WTC11 (cell line): ENCODE data around the gene NUDT8. TPM values are rescaled to one million over a fixed set of nuclear protein-coding genes. Genes with fewer than 3 reads are reported as not detected.

Source experiments
- ATAC-seq: fragments of 200-7000 bp; cut with Tn5 transposase; 2 replicates; pipeline ENCODE4 v1.10.0; 2021; ENCODE audit warnings: mild to moderate bottlenecking, moderate library complexity
- CTCF ChIA-PET: fragments of 300-600 bp; sonication (Branson Sonifier 250); formaldehyde crosslinking; loops from one replicate; lab custom pipeline; 2021; ENCODE audit warnings: antibody characterized with exemption; lab: Charles Lee
- POLR2A ChIA-PET: fragments of 350-600 bp; sonication (Branson Sonifier 250); formaldehyde crosslinking; loops from one replicate; lab custom pipeline; 2021; ENCODE audit warnings: antibody characterized with exemption; lab: Charles Lee
- DNase-seq: peaks from one replicate; pipeline ENCODE4 v3.0.0; 2021; ENCODE audit warnings: low spot score
- H3K27ac Mint-ChIP-seq: 2 replicates; pipeline ENCODE4 v1.8.0; 2021; ENCODE audit warnings: mixed read lengths
- H3K27me3 Mint-ChIP-seq: 2 replicates; pipeline ENCODE4 v1.8.0; 2021; ENCODE audit warnings: low read depth, mild to moderate bottlenecking, moderate library complexity, mixed read lengths
- H3K36me3 Mint-ChIP-seq: 2 replicates; pipeline ENCODE4 v1.8.0; 2021; ENCODE audit warnings: mixed read lengths
- H3K4me1 Mint-ChIP-seq: 2 replicates; pipeline ENCODE4 v1.8.0; 2022; ENCODE audit warnings: mixed read lengths
- H3K4me3 Mint-ChIP-seq: 2 replicates; pipeline ENCODE4 v1.8.0; 2021; ENCODE audit warnings: mild to moderate bottlenecking, moderate library complexity, mixed read lengths
- H3K9me3 Mint-ChIP-seq: 2 replicates; pipeline ENCODE4 v1.8.0; 2021; ENCODE audit warnings: mixed read lengths
- CBFB ChIP-seq: sonication (generic); formaldehyde crosslinking; IDR thresholded peaks from 2 replicates; pipeline ENCODE4 v1.8.1; 2022; ENCODE audit warnings: mild to moderate bottlenecking, low read depth, missing genetic modification reagents
- CREB1 ChIP-seq: sonication (generic); formaldehyde crosslinking; IDR thresholded peaks from 2 replicates; pipeline ENCODE4 v1.8.0; 2023; ENCODE audit warnings: mild to moderate bottlenecking, missing genetic modification reagents
- MAX ChIP-seq: sonication (generic); formaldehyde crosslinking; IDR thresholded peaks from 2 replicates; pipeline ENCODE4 v1.8.0; 2022; ENCODE audit warnings: mild to moderate bottlenecking, missing genetic modification reagents
- MLX ChIP-seq: sonication (generic); formaldehyde crosslinking; IDR thresholded peaks from 2 replicates; pipeline ENCODE4 v1.8.1; 2023; ENCODE audit warnings: mild to moderate bottlenecking, missing genetic modification reagents, moderate library complexity
- MYBL2 ChIP-seq: sonication (generic); formaldehyde crosslinking; IDR thresholded peaks from 2 replicates; pipeline ENCODE4 v1.8.1; 2023; ENCODE audit warnings: mild to moderate bottlenecking, moderate library complexity, missing genetic modification reagents
- NFATC4 ChIP-seq: fragments of 250-450 bp; sonication (Bioruptor Pico); IDR thresholded peaks from 2 replicates; pipeline ENCODE4 v1.9.0; 2021; ENCODE audit warnings: mild to moderate bottlenecking
- NFYB ChIP-seq: sonication (generic); formaldehyde crosslinking; conservative IDR thresholded peaks from 2 replicates; pipeline ENCODE4 v1.8.0; 2022; ENCODE audit warnings: low read depth, missing genetic modification reagents
- NR1H2 ChIP-seq: sonication (generic); formaldehyde crosslinking; IDR thresholded peaks from 2 replicates; pipeline ENCODE4 v1.9.0; 2021; ENCODE audit warnings: mild to moderate bottlenecking, moderate library complexity, missing genetic modification reagents
- ZMAT4 ChIP-seq: fragments of 250-450 bp; sonication (Bioruptor Pico); IDR thresholded peaks from 2 replicates; pipeline ENCODE4 v1.9.0; 2021; ENCODE audit warnings: mild to moderate bottlenecking
- ZNF512 ChIP-seq: sonication (generic); formaldehyde crosslinking; IDR thresholded peaks from 2 replicates; pipeline ENCODE4 v1.8.1; 2022; ENCODE audit warnings: missing genetic modification reagents, borderline replicate concordance
- total RNA-seq: library from RNA; stranded (reverse); gene quantifications from 3 replicates; pipeline ENCODE4 v1.2.3, GENCODE V29; 2021
- TF ChIP-seq, protein P1 (sequence below): sonication (generic); formaldehyde crosslinking; IDR thresholded peaks from 2 replicates; pipeline ENCODE4 v1.8.0; 2023; ENCODE audit warnings: missing genetic modification reagents, mild to moderate bottlenecking, borderline replicate concordance
- TF ChIP-seq, protein P2 (sequence below): fragments of 250-450 bp; sonication (Bioruptor Pico); IDR thresholded peaks from 2 replicates; pipeline ENCODE4 v1.9.0; 2021; ENCODE audit warnings: mild to moderate bottlenecking, borderline replicate concordance
- TF ChIP-seq, protein P3 (sequence below): sonication (generic); formaldehyde crosslinking; IDR thresholded peaks from 2 replicates; pipeline ENCODE4 v1.8.1; 2022; ENCODE audit warnings: mild to moderate bottlenecking, missing genetic modification reagents, moderate library complexity, borderline replicate concordance

The NUDT8 gene
- total RNA-seq, 1 experiment from 2014 or later, result 8.3 TPM

DNA sequence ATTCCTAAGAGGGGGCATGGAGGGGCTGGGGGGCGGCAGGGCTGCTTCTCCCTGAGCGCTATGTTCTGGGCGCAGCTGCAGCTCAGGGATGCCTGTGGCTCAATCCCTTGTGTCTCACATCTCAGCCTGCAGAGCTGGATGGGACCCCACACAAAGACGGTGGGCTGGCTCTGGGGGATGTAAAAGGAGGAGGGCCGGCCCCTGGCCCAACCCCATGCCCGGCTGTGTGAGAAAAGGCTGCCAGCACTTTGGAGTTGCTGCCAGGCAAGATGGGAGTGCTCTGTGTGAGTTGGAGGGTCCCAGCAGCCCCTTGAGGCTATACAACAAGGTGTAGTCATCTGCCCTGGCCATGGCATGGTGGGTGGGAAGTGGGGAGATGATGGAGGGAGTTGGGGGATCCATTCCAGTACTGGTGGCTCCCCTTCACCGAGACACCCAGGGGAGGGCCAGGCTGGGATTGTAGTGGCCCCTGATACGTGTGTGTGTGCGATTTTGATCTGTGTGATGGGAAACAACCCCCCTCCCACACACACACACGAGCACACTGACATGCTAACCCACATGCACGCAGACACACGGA lies 11.1 kb upstream of the NUDT8 start:
- H3K27ac Mint-ChIP-seq, result no peak overlapping the region
- CTCF ChIA-PET, result interaction anchor here (0.6 to 4.5 kb wide), 6 partner anchors 11 to 60 kb away, joined by 3 to 43 read pairs (median 4); partner anchors contain the start of genes ALDH3B2 and NUDT8

More for the DNA sequence above, 11.1 kb upstream of the NUDT8 start:
- POLR2A ChIA-PET, result no interaction called here
- peak; percentile 7 for DNase-seq
- H3K4me3 Mint-ChIP-seq, result no peak overlapping the region
- peaks cover 2% of the 10 kb centered on the region for H3K4me1 Mint-ChIP-seq
- TF ChIP-seq CREB1, result no peak
- TF ChIP-seq, protein P1, sequence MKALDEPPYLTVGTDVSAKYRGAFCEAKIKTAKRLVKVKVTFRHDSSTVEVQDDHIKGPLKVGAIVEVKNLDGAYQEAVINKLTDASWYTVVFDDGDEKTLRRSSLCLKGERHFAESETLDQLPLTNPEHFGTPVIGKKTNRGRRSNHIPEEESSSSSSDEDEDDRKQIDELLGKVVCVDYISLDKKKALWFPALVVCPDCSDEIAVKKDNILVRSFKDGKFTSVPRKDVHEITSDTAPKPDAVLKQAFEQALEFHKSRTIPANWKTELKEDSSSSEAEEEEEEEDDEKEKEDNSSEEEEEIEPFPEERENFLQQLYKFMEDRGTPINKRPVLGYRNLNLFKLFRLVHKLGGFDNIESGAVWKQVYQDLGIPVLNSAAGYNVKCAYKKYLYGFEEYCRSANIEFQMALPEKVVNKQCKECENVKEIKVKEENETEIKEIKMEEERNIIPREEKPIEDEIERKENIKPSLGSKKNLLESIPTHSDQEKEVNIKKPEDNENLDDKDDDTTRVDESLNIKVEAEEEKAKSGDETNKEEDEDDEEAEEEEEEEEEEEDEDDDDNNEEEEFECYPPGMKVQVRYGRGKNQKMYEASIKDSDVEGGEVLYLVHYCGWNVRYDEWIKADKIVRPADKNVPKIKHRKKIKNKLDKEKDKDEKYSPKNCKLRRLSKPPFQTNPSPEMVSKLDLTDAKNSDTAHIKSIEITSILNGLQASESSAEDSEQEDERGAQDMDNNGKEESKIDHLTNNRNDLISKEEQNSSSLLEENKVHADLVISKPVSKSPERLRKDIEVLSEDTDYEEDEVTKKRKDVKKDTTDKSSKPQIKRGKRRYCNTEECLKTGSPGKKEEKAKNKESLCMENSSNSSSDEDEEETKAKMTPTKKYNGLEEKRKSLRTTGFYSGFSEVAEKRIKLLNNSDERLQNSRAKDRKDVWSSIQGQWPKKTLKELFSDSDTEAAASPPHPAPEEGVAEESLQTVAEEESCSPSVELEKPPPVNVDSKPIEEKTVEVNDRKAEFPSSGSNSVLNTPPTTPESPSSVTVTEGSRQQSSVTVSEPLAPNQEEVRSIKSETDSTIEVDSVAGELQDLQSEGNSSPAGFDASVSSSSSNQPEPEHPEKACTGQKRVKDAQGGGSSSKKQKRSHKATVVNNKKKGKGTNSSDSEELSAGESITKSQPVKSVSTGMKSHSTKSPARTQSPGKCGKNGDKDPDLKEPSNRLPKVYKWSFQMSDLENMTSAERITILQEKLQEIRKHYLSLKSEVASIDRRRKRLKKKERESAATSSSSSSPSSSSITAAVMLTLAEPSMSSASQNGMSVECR (CRISPR knock-in tag), result no peak
- TF ChIP-seq NFYB (CRISPR knock-in tag), result no peak
- TF ChIP-seq MLX (CRISPR knock-in tag), result no peak
- TF ChIP-seq, protein P2, sequence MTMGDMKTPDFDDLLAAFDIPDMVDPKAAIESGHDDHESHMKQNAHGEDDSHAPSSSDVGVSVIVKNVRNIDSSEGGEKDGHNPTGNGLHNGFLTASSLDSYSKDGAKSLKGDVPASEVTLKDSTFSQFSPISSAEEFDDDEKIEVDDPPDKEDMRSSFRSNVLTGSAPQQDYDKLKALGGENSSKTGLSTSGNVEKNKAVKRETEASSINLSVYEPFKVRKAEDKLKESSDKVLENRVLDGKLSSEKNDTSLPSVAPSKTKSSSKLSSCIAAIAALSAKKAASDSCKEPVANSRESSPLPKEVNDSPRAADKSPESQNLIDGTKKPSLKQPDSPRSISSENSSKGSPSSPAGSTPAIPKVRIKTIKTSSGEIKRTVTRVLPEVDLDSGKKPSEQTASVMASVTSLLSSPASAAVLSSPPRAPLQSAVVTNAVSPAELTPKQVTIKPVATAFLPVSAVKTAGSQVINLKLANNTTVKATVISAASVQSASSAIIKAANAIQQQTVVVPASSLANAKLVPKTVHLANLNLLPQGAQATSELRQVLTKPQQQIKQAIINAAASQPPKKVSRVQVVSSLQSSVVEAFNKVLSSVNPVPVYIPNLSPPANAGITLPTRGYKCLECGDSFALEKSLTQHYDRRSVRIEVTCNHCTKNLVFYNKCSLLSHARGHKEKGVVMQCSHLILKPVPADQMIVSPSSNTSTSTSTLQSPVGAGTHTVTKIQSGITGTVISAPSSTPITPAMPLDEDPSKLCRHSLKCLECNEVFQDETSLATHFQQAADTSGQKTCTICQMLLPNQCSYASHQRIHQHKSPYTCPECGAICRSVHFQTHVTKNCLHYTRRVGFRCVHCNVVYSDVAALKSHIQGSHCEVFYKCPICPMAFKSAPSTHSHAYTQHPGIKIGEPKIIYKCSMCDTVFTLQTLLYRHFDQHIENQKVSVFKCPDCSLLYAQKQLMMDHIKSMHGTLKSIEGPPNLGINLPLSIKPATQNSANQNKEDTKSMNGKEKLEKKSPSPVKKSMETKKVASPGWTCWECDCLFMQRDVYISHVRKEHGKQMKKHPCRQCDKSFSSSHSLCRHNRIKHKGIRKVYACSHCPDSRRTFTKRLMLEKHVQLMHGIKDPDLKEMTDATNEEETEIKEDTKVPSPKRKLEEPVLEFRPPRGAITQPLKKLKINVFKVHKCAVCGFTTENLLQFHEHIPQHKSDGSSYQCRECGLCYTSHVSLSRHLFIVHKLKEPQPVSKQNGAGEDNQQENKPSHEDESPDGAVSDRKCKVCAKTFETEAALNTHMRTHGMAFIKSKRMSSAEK, result no peak
- TF ChIP-seq NFATC4, result no peak
- TF ChIP-seq ZMAT4, result no peak
- TF ChIP-seq, protein P3, sequence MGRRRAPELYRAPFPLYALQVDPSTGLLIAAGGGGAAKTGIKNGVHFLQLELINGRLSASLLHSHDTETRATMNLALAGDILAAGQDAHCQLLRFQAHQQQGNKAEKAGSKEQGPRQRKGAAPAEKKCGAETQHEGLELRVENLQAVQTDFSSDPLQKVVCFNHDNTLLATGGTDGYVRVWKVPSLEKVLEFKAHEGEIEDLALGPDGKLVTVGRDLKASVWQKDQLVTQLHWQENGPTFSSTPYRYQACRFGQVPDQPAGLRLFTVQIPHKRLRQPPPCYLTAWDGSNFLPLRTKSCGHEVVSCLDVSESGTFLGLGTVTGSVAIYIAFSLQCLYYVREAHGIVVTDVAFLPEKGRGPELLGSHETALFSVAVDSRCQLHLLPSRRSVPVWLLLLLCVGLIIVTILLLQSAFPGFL (CRISPR knock-in tag), result no peak
- TF ChIP-seq ZNF512 (CRISPR knock-in tag), result no peak
- TF ChIP-seq NR1H2 (CRISPR knock-in tag), result no peak
- no peak for TF ChIP-seq MAX (CRISPR knock-in tag)
- TF ChIP-seq CBFB, result no peak
- TF ChIP-seq MYBL2, result no peak
- peaks cover 3% of the 10 kb centered on the region; the same call in 1 of the 2 replicates for H3K9me3 Mint-ChIP-seq
- ATAC-seq, result no peak
- H3K36me3 Mint-ChIP-seq, result no peaks in the 10 kb centered on the region
- peaks cover 30% of the 10 kb centered on the region for H3K27me3 Mint-ChIP-seq
